CD14-positive monocyte (primary cell): ENCODE measurements around the gene C16orf54. TPM values are rescaled to one million over a fixed set of nuclear protein-coding genes. Genes with fewer than 3 reads are reported as not detected.
A peak's percentile ranks its signal among the peaks of the same experiment; 100 is the strongest.
"Not testable (repeated sequence)": the region's sequence is repeated elsewhere in the genome, so short reads cannot be mapped to it uniquely, and the experiment has no call there.

Experiments used
- DNase-seq, 3 donors: peaks; one replicate each; pipeline ENCODE4 v3.0.0-alpha.2; 2011 to 2022
- H2AFZ ChIP-seq: 2 replicates; pipeline ENCODE4 v1.6.0; 2012; ENCODE audit warnings: mild to moderate bottlenecking, low read depth, low read length, inconsistent platforms; ENCODE audit not compliant: insufficient read depth, poor library complexity, severe bottlenecking
- H3K27ac ChIP-seq, 2 donors: 1 replicate in 1 of 2; 2 replicates in 1 of 2; pipeline ENCODE4 v1.5.1; 2012 to 2013; ENCODE audit warnings: low read length in 2 of 2, control low read depth in 1 of 2, inconsistent platforms in 1 of 2, low read depth in 1 of 2, mild to moderate bottlenecking in 1 of 2
- H3K27me3 ChIP-seq, 2 donors: one replicate each; pipeline versions ENCODE4 v1.6.0 to v1.6.1; 2011 to 2013; ENCODE audit warnings: low read length in 2 of 2; ENCODE audit not compliant: control insufficient read depth in 2 of 2, insufficient read depth in 2 of 2
- H3K36me3 ChIP-seq, 2 donors: replicated peaks in 1 of 2; 1 replicate in 1 of 2; 2 replicates in 1 of 2; pipeline versions ENCODE4 v1.5.1 to v1.6.1; 2012 to 2013; ENCODE audit warnings: low read length in 2 of 2, control low read depth in 1 of 2, inconsistent platforms in 1 of 2, mild to moderate bottlenecking in 1 of 2; ENCODE audit not compliant: insufficient read depth in 2 of 2, control insufficient read depth in 1 of 2
- H3K4me1 ChIP-seq, 2 donors: 1 replicate in 1 of 2; 2 replicates in 1 of 2; pipeline versions ENCODE4 v1.5.1 to v1.6.1; 2012 to 2013; ENCODE audit warnings: low read length in 2 of 2, control low read depth in 1 of 2, inconsistent platforms in 1 of 2, mild to moderate bottlenecking in 1 of 2, moderate library complexity in 1 of 2; ENCODE audit not compliant: insufficient read depth in 2 of 2, control insufficient read depth in 1 of 2
- H3K4me2 ChIP-seq: replicated peaks from 2 replicates; pipeline ENCODE3; 2012; ENCODE audit warnings: low read length, moderate library complexity, mild to moderate bottlenecking; ENCODE audit not compliant: poor library complexity, severe bottlenecking; ENCODE audit errors: extremely low read depth
- H3K4me3 ChIP-seq, 3 experiments: fragments of 200-600 bp in 1 of 3; sonication (generic) in 1 of 3; replicated peaks in 1 of 3; 1 replicate in 2 of 3; 2 replicates in 1 of 3; pipeline ENCODE4 v1.5.1; 2011 to 2013; ENCODE audit warnings: low read length in 3 of 3, mild to moderate bottlenecking in 3 of 3, control low read depth in 2 of 3, low read depth in 2 of 3, inconsistent platforms in 1 of 3, moderate library complexity in 1 of 3
- H3K79me2 ChIP-seq: 2 replicates; pipeline ENCODE4 v1.6.0; 2012; ENCODE audit warnings: mild to moderate bottlenecking, control low read depth, inconsistent platforms, low read length, moderate library complexity; ENCODE audit not compliant: insufficient read depth
- H3K9ac ChIP-seq: 2 replicates; pipeline ENCODE4 v1.6.0; 2017; ENCODE audit warnings: low read length, mild to moderate bottlenecking; ENCODE audit not compliant: insufficient read depth, poor library complexity, severe bottlenecking
- H3K9me3 ChIP-seq, 2 donors: replicated peaks in 1 of 2; 1 replicate in 1 of 2; 2 replicates in 1 of 2; pipeline versions ENCODE4 v1.5.1 to v1.6.1; 2012 to 2013; ENCODE audit warnings: low read length in 2 of 2, control low read depth in 1 of 2; ENCODE audit not compliant: control insufficient read depth in 1 of 2, insufficient read depth in 1 of 2
- H4K20me1 ChIP-seq: 2 replicates; pipeline ENCODE4 v1.6.0; 2012; ENCODE audit warnings: mild to moderate bottlenecking, low read length, control low read depth, moderate library complexity; ENCODE audit not compliant: insufficient read depth
- H3K27ac Mint-ChIP-seq, 7 donors: one replicate each; pipeline ENCODE4 v1.8.0; 2020; ENCODE audit warnings: mild to moderate bottlenecking in 7 of 7, mixed read lengths in 7 of 7, moderate library complexity in 6 of 7, inconsistent platforms in 2 of 7
- H3K27me3 Mint-ChIP-seq, 3 donors: one replicate each; pipeline ENCODE4 v1.8.0; 2021 to 2022; ENCODE audit warnings: low read depth in 3 of 3, mild to moderate bottlenecking in 3 of 3, mixed read lengths in 3 of 3, moderate library complexity in 3 of 3, inconsistent platforms in 1 of 3
- H3K36me3 Mint-ChIP-seq, 2 donors: one replicate each; pipeline ENCODE4 v1.8.0; 2020; ENCODE audit warnings: mixed read lengths in 2 of 2, inconsistent platforms in 1 of 2, mild to moderate bottlenecking in 1 of 2
- H3K4me1 Mint-ChIP-seq: one replicate; pipeline ENCODE4 v1.8.0; 2020; ENCODE audit warnings: mild to moderate bottlenecking, mixed read lengths
- H3K4me3 Mint-ChIP-seq, 2 donors: one replicate each; pipeline ENCODE4 v1.8.0; 2020; ENCODE audit warnings: mild to moderate bottlenecking in 2 of 2, mixed read lengths in 2 of 2, moderate library complexity in 1 of 2
- H3K9me3 Mint-ChIP-seq, 7 donors: one replicate each; pipeline ENCODE4 v1.8.0; 2020 to 2022; ENCODE audit warnings: mixed read lengths in 7 of 7, mild to moderate bottlenecking in 6 of 7, moderate library complexity in 6 of 7, inconsistent platforms in 2 of 7
- WGBS: methylation state at CpG from one replicate; pipeline ENCODE4 v1.1.5; 2013; ENCODE audit warnings: missing lambda C conversion rate; ENCODE audit not compliant: insufficient coverage; 5-methylcytosine and 5-hydroxymethylcytosine counted together
- intact Hi-C, 2 donors: fragments of 100-400 bp; cut with micrococcal nuclease; formaldehyde crosslinking; loops; one replicate each; pipeline versions ENCODE4 v1.15.0 to v1.15.1; 2023
- polyA plus RNA-seq, 3 donors: library from polyadenylated mRNA; depleted of rRNA in 1 of 3; unstranded in 2 of 3; stranded (reverse) in 1 of 3; fragments of 300-500 nt in 2 of 3; fragments of >200 nt in 1 of 3; fragmentation: Illumina TruSeq in 2 of 3; gene quantifications; 1 replicate in 2 of 3; 2 replicates in 1 of 3; pipeline ENCODE4 v1.2.3, GENCODE V29; 2012 to 2021
- TF ChIP-seq, protein P1 (sequence below): fragments of 200-600 bp; IDR thresholded peaks from one replicate; pipeline ENCODE4 v1.8.0; 2022; ENCODE audit warnings: antibody characterized with exemption, mild to moderate bottlenecking

Gene C16orf54
- polyA plus RNA-seq, 3 donors = 24.6 to 32.0 (median 29.2) TPM

GRCh38 chr16:29760567-29761279 is 14.9 kb upstream of the C16orf54 start:
- H3K4me1 ChIP-seq = peaks cover 5 to 9% of the 10 kb centered on the region in 2 donors
- Mint-ChIP-seq H3K4me1 (peaks cover 16% of the 10 kb centered on the region), H3K27me3 (peaks cover 0 to 9% (median 0%) of the 10 kb centered on the region in 3 donors), H3K9me3 (no peaks in the 10 kb centered on the region), H3K4me3 (no peak overlapping the region), H3K27ac (peak overlapping the region in 1 of 7 donors; percentile 10), H3K36me3 (no peaks in the 10 kb centered on the region)
- no peaks in the 10 kb centered on the region for H3K27me3 ChIP-seq
- TF ChIP-seq, protein P1, sequence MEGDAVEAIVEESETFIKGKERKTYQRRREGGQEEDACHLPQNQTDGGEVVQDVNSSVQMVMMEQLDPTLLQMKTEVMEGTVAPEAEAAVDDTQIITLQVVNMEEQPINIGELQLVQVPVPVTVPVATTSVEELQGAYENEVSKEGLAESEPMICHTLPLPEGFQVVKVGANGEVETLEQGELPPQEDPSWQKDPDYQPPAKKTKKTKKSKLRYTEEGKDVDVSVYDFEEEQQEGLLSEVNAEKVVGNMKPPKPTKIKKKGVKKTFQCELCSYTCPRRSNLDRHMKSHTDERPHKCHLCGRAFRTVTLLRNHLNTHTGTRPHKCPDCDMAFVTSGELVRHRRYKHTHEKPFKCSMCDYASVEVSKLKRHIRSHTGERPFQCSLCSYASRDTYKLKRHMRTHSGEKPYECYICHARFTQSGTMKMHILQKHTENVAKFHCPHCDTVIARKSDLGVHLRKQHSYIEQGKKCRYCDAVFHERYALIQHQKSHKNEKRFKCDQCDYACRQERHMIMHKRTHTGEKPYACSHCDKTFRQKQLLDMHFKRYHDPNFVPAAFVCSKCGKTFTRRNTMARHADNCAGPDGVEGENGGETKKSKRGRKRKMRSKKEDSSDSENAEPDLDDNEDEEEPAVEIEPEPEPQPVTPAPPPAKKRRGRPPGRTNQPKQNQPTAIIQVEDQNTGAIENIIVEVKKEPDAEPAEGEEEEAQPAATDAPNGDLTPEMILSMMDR = no peak
- H3K9ac ChIP-seq = no peak overlapping the region
- H2AFZ ChIP-seq = no peak overlapping the region
- intact Hi-C loops = loop anchor here in 1 of 2 donors (10.0 kb wide), 1 partner anchor 46 kb away; no protein-coding TSS in a partner anchor
- no peak overlapping the region for H3K4me3 ChIP-seq
- no peak for DNase-seq
- no peak overlapping the region for H3K27ac ChIP-seq
- H3K4me2 ChIP-seq = no peak overlapping the region
- H4K20me1 ChIP-seq = no peaks in the 10 kb centered on the region
- 98% methylated on average over 9 of the region's 9 CpGs for WGBS
- no peaks in the 10 kb centered on the region for H3K79me2 ChIP-seq
- no peaks in the 10 kb centered on the region for H3K36me3 ChIP-seq
- H3K9me3 ChIP-seq = no peaks in the 10 kb centered on the region

DNA sequence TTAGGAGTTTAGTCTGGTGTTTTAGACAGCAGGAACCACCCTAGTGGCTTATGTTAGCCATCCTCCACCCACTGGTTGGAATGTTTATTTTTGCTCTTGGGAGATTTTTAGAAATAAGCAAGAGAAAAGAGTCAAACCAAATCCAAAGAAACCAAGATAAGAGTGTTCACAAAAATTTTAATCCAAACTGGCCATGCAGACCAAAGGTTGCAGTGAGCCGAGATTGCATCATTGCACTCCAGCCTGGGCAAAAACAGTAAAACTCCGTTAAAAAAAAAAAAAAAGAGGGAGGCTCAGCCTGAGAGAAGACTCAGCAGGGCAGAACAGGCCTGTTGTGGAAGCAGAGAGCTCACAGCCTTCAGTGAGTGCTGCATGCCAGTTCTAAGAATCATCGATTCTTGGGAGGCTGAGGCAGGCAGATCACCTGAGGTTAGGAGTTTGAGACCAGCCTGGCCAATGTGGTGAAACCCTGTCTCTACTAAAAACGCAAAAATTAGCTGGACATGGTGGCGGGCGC is 12.2 kb upstream of the C16orf54 start:
- DNase-seq = no peak
- Mint-ChIP-seq H3K27ac (no peak overlapping the region), H3K36me3 (no peaks in the 10 kb centered on the region), H3K4me1 (peaks cover 11% of the 10 kb centered on the region), H3K27me3 (peaks cover 0 to 10% (median 0%) of the 10 kb centered on the region in 3 donors), H3K4me3 (no peak overlapping the region), H3K9me3 (peaks cover 0 to 4% (median 0%) of the 10 kb centered on the region in 7 donors)
- Histone ChIP-seq H3K79me2 (no peaks in the 10 kb centered on the region), H3K4me2 (no peak overlapping the region), H3K9ac (no peak overlapping the region), H2AFZ (no peak overlapping the region), H3K4me3 (no peak overlapping the region), H3K4me1 (peaks cover 0 to 4% of the 10 kb centered on the region in 2 donors), H3K9me3 (no peaks in the 10 kb centered on the region), H4K20me1 (no peaks in the 10 kb centered on the region), H3K36me3 (no peaks in the 10 kb centered on the region), H3K27ac (no peak overlapping the region), H3K27me3 (no peaks in the 10 kb centered on the region)
- TF ChIP-seq, protein P1 = no peak
- WGBS = 45% methylated on average over 2 of the region's 6 CpGs
- intact Hi-C loops = no loop called here

DNA sequence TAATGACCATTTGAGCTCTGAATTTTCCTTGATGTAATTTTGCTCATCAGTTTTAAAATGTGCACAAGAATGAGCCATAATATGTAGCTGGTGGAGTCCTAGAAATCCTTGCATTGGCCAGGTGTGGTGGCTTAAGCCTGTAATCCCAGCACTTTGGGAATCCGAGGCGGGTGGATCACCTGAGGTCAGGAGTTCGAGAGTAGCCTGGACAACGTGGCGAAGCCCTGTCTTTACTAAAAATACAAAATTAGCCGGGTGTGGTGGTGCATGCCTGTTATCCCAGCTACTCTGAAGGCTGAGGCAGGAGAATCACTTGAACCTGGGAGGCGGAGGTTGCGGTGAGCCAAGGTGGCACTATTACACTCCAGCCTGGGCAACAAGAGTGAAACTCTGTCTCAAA is 11.3 kb upstream of the C16orf54 start:
- WGBS = 98% methylated on average over 8 of the region's 8 CpGs
- intact Hi-C loops, H3K4me3 ChIP-seq, H3K36me3 Mint-ChIP-seq, H3K4me2 ChIP-seq, H3K9me3 Mint-ChIP-seq, H4K20me1 ChIP-seq, H3K4me1 Mint-ChIP-seq, H3K36me3 ChIP-seq, H3K4me1 ChIP-seq, DNase-seq, H3K27me3 ChIP-seq, H2AFZ ChIP-seq, H3K27ac ChIP-seq, H3K9me3 ChIP-seq, H3K27ac Mint-ChIP-seq, H3K79me2 ChIP-seq, H3K9ac ChIP-seq: not testable (repeated sequence)
- Mint-ChIP-seq H3K27me3 (peaks cover 0 to 10% (median 0%) of the 10 kb centered on the region in 3 donors), H3K4me3 (peak overlapping the region in 1 of 2 donors; percentile 9)
